Keratinocyte (primary cell): ENCODE measurements around the gene PYGB.

Experiments
- CTCF ChIP-seq, 3 experiments: IDR thresholded peaks in 1 of 3; conservative IDR thresholded peaks in 1 of 3; optimal IDR thresholded peaks in 1 of 3; 2 replicates in 2 of 3; 3 replicates in 1 of 3; pipeline versions ENCODE3 to v1.5.1; 2011; ENCODE audit warnings: low read length in 3 of 3, mild to moderate bottlenecking in 3 of 3, moderate library complexity in 2 of 3, control low read depth in 1 of 3, inconsistent platforms in 1 of 3; ENCODE audit not compliant: insufficient read depth in 2 of 3; ENCODE audit errors: extremely low read depth in 1 of 3
- EZH2 ChIP-seq: IDR thresholded peaks from one replicate; pipeline ENCODE4 v1.6.1; 2012; ENCODE audit warnings: inconsistent platforms, mild to moderate bottlenecking, low read length, moderate library complexity

DNA sequence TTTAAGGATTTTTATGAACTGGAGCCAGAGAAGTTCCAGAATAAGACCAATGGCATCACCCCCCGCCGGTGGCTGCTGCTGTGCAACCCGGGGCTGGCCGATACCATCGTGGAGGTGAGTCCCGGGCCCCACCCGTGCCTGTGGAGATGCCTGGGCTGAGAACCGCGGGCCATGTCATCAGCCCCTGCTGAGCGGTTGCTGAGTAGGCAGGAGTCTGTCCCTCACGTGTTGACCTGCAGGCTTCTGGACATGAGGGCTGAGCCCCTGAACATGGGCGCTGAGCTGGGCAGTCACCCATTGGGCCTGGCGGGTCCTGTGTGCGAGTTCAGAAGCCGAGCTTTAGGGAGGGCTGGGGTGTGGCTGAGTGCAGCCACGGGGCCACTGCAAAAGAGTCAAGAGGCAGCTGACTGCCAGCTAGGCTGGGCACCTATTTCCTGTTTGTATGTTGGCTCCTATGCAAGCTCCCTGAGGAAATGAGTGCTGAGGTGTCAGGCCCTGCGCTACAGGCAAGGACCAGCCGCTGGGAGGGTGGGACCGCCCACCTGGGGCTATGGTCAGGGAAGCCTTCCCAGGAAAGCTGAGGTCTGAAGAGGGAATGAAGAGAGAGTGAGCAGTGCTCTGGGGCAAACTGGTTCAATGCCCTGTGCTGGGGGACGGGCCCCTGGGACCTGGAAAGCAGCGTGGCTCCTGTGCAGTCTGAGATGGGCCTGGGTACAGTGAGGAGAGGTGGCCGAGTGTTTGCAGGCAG lies 34.3 kb downstream of the PYGB start:
- TF ChIP-seq CTCF (optimal IDR thresholded peaks at IDR 0.05 in 1 of 3, IDR thresholded peaks at IDR 0.05 in 1 of 3, conservative IDR thresholded peaks at IDR 0.05 in 1 of 3; ENCODE audit: extremely low read depth in 1 of 3, insufficient read depth in 2 of 3, low read length in 3 of 3) = no peak
- no peak for TF ChIP-seq EZH2
